Dermis blood vessel endothelial cell (primary cell): ENCODE results near the gene PSRC1. TPM values are rescaled to one million over a fixed set of nuclear protein-coding genes. Genes with fewer than 3 reads are reported as not detected.

Experiments used
- DNase-seq: peaks from one replicate; pipeline ENCODE4 v3.0.0; 2010
- total RNA-seq: library from RNA; depleted of rRNA; stranded (reverse); fragments of >200 nt; gene quantifications from 2 replicates; pipeline ENCODE4 v1.2.3, GENCODE V29; 2014

Gene PSRC1
- total RNA-seq, 1 donor from 2014 or later: 1.0 TPM

- DNase-seq: no peak
Observed at GRCh38 chr1:109243221-109243620, 39.7 kb downstream of the PSRC1 start.

GRCh38 chr1:109242387-109242786 lies 40.6 kb downstream of the PSRC1 start:
- no peak for DNase-seq

- no peak for DNase-seq
Observed at GRCh38 chr1:109241841-109242345, 41.1 kb downstream of the PSRC1 start.

GRCh38 chr1:109241344-109241743 lies 41.6 kb downstream of the PSRC1 start:
- DNase-seq: no peak

GRCh38 chr1:109240158-109241152 lies 42.5 kb downstream of the PSRC1 start:
- peak; percentile 27 for DNase-seq

GRCh38 chr1:109239409-109240068 lies 43.4 kb downstream of the PSRC1 start:
- peak; percentile 52 for DNase-seq

GRCh38 chr1:109239047-109239408 lies 43.9 kb downstream of the PSRC1 start:
- DNase-seq: no peak

- DNase-seq: no peak
Observed at GRCh38 chr1:109238382-109238781, 44.6 kb downstream of the PSRC1 start.

GRCh38 chr1:109237512-109237911 lies 45.4 kb downstream of the PSRC1 start:
- DNase-seq: no peak

GRCh38 chr1:109235137-109235536 lies 47.8 kb downstream of the PSRC1 start:
- DNase-seq: no peak

GRCh38 chr1:109231066-109231465 lies 51.9 kb downstream of the PSRC1 start:
- no peak for DNase-seq

Other genes starting within 250 kb of the PSRC1 start
- 21.6 and 22.2 TPM in 2 replicates for gene WDR47, start 241.0 kb downstream of the PSRC1 start, total RNA-seq
- 94.8 and 99.2 TPM in 2 replicates for gene TAF13, start 207.1 kb downstream of the PSRC1 start, total RNA-seq
- gene TMEM167B, start 192.4 kb downstream of the PSRC1 start, total RNA-seq: 20.3 and 23.9 TPM in 2 replicates
- gene ELAPOR1, start 169.0 kb downstream of the PSRC1 start, total RNA-seq: under 0.01 and 0.37 TPM in 2 replicates
- 178 and 206 TPM in 2 replicates for gene SARS1, start 69.2 kb downstream of the PSRC1 start, total RNA-seq
- gene CELSR2, start 33.6 kb downstream of the PSRC1 start, total RNA-seq: 1.4 and 1.8 TPM in 2 replicates
- not detected in 2 replicates for gene MYBPHL, start 23.9 kb upstream of the PSRC1 start, total RNA-seq
- gene SORT1, start 114.8 kb upstream of the PSRC1 start, total RNA-seq: 16.7 and 17.4 TPM in 2 replicates
- gene PSMA5, start 143.3 kb upstream of the PSRC1 start, total RNA-seq: 45.3 and 55.1 TPM in 2 replicates
- gene SYPL2, start 183.4 kb upstream of the PSRC1 start, total RNA-seq: under 0.01 TPM in 1 of 2 replicates, not detected in the other
- 1.3 and 1.5 TPM in 2 replicates for gene ATXN7L2, start 200.8 kb upstream of the PSRC1 start, total RNA-seq
- 6.5 and 7.5 TPM in 2 replicates for gene CYB561D1, start 210.9 kb upstream of the PSRC1 start, total RNA-seq
- gene AMIGO1, start 226.6 kb upstream of the PSRC1 start, total RNA-seq: 0.65 and 1.7 TPM in 2 replicates